GM12878 (cell line): Measurements from ENCODE around the gene SLC25A15.

Source experiments
- CREM ChIP-seq: IDR thresholded peaks from 2 replicates; pipeline ENCODE4 v1.6.1; 2014; ENCODE audit warnings: antibody characterized with exemption, low read depth
- EP300 ChIP-seq, 2 experiments: fragments of 150-350 bp in 1 of 2; IDR thresholded peaks; 2 replicates each; pipeline ENCODE4 v1.6.1; 2011 to 2012; ENCODE audit warnings: low read depth in 2 of 2, low read length in 2 of 2, borderline replicate concordance in 1 of 2, improper control_type of control experiment in 1 of 2, inconsistent platforms in 1 of 2; ENCODE audit not compliant: control insufficient read depth in 1 of 2
- MAX ChIP-seq: IDR thresholded peaks from 2 replicates; pipeline ENCODE4 v1.6.1; 2012; ENCODE audit warnings: low read depth, low read length, improper control_type of control experiment
- SKIL ChIP-seq: fragments of 450-650 bp; IDR thresholded peaks from 2 replicates; pipeline ENCODE4 v1.6.1; 2017; ENCODE audit warnings: mild to moderate bottlenecking, low read depth, inconsistent platforms; ENCODE audit not compliant: poor library complexity, severe bottlenecking
- TAF1 ChIP-seq: IDR thresholded peaks from 2 replicates; pipeline ENCODE4 v1.6.1; 2011; ENCODE audit warnings: mild to moderate bottlenecking, low read depth, low read length, borderline replicate concordance
- TF ChIP-seq, protein P1 (sequence below), 3 experiments: IDR thresholded peaks in 2 of 3; conservative IDR thresholded peaks in 1 of 3; 2 replicates each; pipeline ENCODE4 v1.5.1; 2011; ENCODE audit warnings: low read depth in 3 of 3, low read length in 3 of 3, mild to moderate bottlenecking in 3 of 3, control low read depth in 2 of 3, moderate library complexity in 2 of 3, inconsistent platforms in 1 of 3, mixed read lengths in 1 of 3; ENCODE audit not compliant: control insufficient read depth in 2 of 3, insufficient read depth in 1 of 3; ENCODE audit errors: extremely low read depth in 1 of 3

GRCh38 chr13:40769970-40770369, 19.4 kb upstream of the SLC25A15 start:
- TF ChIP-seq SKIL (no peak), MAX (no peak), EP300 (IDR thresholded peaks at IDR 0.05; ENCODE audit: borderline replicate concordance in 1 of 2, control insufficient read depth in 1 of 2, low read depth in 2 of 2, low read length in 2 of 2) (no peak), TAF1 (no peak), CREM (no peak)
- TF ChIP-seq, protein P1, sequence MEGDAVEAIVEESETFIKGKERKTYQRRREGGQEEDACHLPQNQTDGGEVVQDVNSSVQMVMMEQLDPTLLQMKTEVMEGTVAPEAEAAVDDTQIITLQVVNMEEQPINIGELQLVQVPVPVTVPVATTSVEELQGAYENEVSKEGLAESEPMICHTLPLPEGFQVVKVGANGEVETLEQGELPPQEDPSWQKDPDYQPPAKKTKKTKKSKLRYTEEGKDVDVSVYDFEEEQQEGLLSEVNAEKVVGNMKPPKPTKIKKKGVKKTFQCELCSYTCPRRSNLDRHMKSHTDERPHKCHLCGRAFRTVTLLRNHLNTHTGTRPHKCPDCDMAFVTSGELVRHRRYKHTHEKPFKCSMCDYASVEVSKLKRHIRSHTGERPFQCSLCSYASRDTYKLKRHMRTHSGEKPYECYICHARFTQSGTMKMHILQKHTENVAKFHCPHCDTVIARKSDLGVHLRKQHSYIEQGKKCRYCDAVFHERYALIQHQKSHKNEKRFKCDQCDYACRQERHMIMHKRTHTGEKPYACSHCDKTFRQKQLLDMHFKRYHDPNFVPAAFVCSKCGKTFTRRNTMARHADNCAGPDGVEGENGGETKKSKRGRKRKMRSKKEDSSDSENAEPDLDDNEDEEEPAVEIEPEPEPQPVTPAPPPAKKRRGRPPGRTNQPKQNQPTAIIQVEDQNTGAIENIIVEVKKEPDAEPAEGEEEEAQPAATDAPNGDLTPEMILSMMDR (IDR thresholded peaks at IDR 0.05 in 2 of 3, conservative IDR thresholded peaks at IDR 0.05 in 1 of 3; ENCODE audit: control insufficient read depth in 2 of 3, extremely low read depth in 1 of 3, insufficient read depth in 1 of 3, low read depth in 3 of 3, low read length in 3 of 3), result no peak
